Caco-2 (cell line): ENCODE results near the gene ARPP21. TPM values are rescaled to one million over a fixed set of nuclear protein-coding genes. Genes with fewer than 3 reads are reported as not detected.

ENCODE experiments used
- BruUV-seq: library from RNA; stranded (reverse); fragments of 400-500 nt; replicated peaks from 2 replicates; lab custom pipeline; 2021; lab: Mats Ljungman, UMichigan
- CTCF ChIA-PET: fragments of 300-600 bp; sonication (Branson Sonifier 250); formaldehyde crosslinking; loops from one replicate; lab custom pipeline; 2022; ENCODE audit warnings: antibody characterized with exemption; lab: Charles Lee
- POLR2A ChIA-PET: fragments of 300-600 bp; sonication (Branson Sonifier 250); formaldehyde crosslinking; loops from one replicate; lab custom pipeline; 2022; ENCODE audit warnings: antibody characterized with exemption; lab: Charles Lee
- DNase-seq, 2 experiments: peaks; one replicate each; pipeline versions ENCODE4 v3.0.0 to v3.0.0-alpha.2; 2020 to 2022
- H3K27me3 ChIP-seq: replicated peaks from 2 replicates; pipeline ENCODE4 v1.6.0; 2011; ENCODE audit warnings: low read length; ENCODE audit not compliant: control insufficient read depth, insufficient read depth
- H3K36me3 ChIP-seq: 2 replicates; pipeline ENCODE4 v1.5.1; 2011; ENCODE audit warnings: low read length; ENCODE audit not compliant: control insufficient read depth, insufficient read depth
- H3K4me1 ChIP-seq: fragments of 250-450 bp; sonication (Bioruptor Pico); 2 replicates; pipeline ENCODE4 v1.5.1; 2020; ENCODE audit warnings: mild to moderate bottlenecking
- H3K4me3 ChIP-seq: 2 replicates; pipeline ENCODE4 v1.5.1; 2011; ENCODE audit warnings: low read depth, mild to moderate bottlenecking, control low read depth, low read length
- H3K9me3 ChIP-seq: fragments of 250-450 bp; sonication (Bioruptor Pico); 2 replicates; pipeline ENCODE4 v1.5.1; 2020; ENCODE audit warnings: mild to moderate bottlenecking, moderate library complexity
- H3K27ac Mint-ChIP-seq: one replicate; pipeline ENCODE4 v1.8.0; 2022; ENCODE audit warnings: mixed read lengths; ENCODE audit not compliant: unreplicated experiment
- H3K27me3 Mint-ChIP-seq: one replicate; pipeline ENCODE4 v1.8.0; 2022; ENCODE audit warnings: mixed read lengths; ENCODE audit not compliant: insufficient read depth, unreplicated experiment
- H3K36me3 Mint-ChIP-seq: one replicate; pipeline ENCODE4 v1.8.0; 2022; ENCODE audit warnings: mild to moderate bottlenecking, mixed read lengths; ENCODE audit not compliant: insufficient read depth, unreplicated experiment
- H3K4me1 Mint-ChIP-seq: one replicate; pipeline ENCODE4 v1.8.0; 2022; ENCODE audit warnings: low read depth, mixed read lengths; ENCODE audit not compliant: unreplicated experiment
- H3K4me3 Mint-ChIP-seq: one replicate; pipeline ENCODE4 v1.8.0; 2022; ENCODE audit warnings: mild to moderate bottlenecking, moderate library complexity, mixed read lengths; ENCODE audit not compliant: unreplicated experiment
- H3K9me3 Mint-ChIP-seq: one replicate; pipeline ENCODE4 v1.8.0; 2022; ENCODE audit warnings: mixed read lengths; ENCODE audit not compliant: unreplicated experiment
- CTCF ChIP-seq, 2 experiments: fragments of 200-600 bp in 1 of 2; IDR thresholded peaks; 1 replicate in 1 of 2; 2 replicates in 1 of 2; pipeline versions ENCODE4 v1.5.1 to v1.8.0; 2011 to 2022; ENCODE audit warnings: antibody characterized with exemption in 1 of 2, control low read depth in 1 of 2, inconsistent platforms in 1 of 2, low read depth in 1 of 2, low read length in 1 of 2, mild to moderate bottlenecking in 1 of 2, moderate library complexity in 1 of 2; ENCODE audit not compliant: insufficient read depth in 1 of 2, severe bottlenecking in 1 of 2, unreplicated experiment in 1 of 2
- intact Hi-C: fragments of 100-400 bp; cut with micrococcal nuclease; formaldehyde crosslinking; loops from one replicate; pipeline ENCODE4 v1.10.0; 2022; ENCODE audit not compliant: unreplicated experiment
- total RNA-seq: library from RNA; stranded (reverse); gene quantifications from 2 replicates; pipeline ENCODE4 v1.2.3, GENCODE V29; 2022

The ARPP21 gene
- total RNA-seq, 1 experiment from 2014 or later: not detected

- Mint-ChIP-seq H3K4me3 (no peak overlapping the region), H3K4me1 (no peaks in the 10 kb centered on the region), H3K27me3 (peaks cover 10% of the 10 kb centered on the region), H3K9me3 (no peaks in the 10 kb centered on the region), H3K27ac (no peak overlapping the region), H3K36me3 (no peaks in the 10 kb centered on the region)
- ChIA-PET POLR2A (no interaction called here), CTCF (no interaction called here)
- no peak for TF ChIP-seq CTCF (IDR thresholded peaks at IDR 0.05; ENCODE audit: insufficient read depth in 1 of 2, low read depth in 1 of 2, low read length in 1 of 2, severe bottlenecking in 1 of 2, unreplicated experiment in 1 of 2)
- DNase-seq: no peak
- BruUV-seq: no TSS peak
- intact Hi-C loops: no loop called here
- H3K36me3 ChIP-seq: no peaks in the 10 kb centered on the region
- H3K4me3 ChIP-seq: no peak overlapping the region
- H3K9me3 ChIP-seq: no peaks in the 10 kb centered on the region
- H3K27me3 ChIP-seq: no peaks in the 10 kb centered on the region
- H3K4me1 ChIP-seq: no peaks in the 10 kb centered on the region
Observed at GRCh38 chr3:35663471-35663870, 24.1 kb downstream of the ARPP21 start.

GRCh38 chr3:35664460-35664919, 25.2 kb downstream of the ARPP21 start:
- H3K36me3 Mint-ChIP-seq: no peaks in the 10 kb centered on the region
- peaks cover 10% of the 10 kb centered on the region for H3K27me3 Mint-ChIP-seq
- H3K4me1 Mint-ChIP-seq: no peaks in the 10 kb centered on the region
- H3K4me3 ChIP-seq: no peak overlapping the region
- no peak for DNase-seq
- intact Hi-C loops: no loop called here
- TF ChIP-seq CTCF (IDR thresholded peaks at IDR 0.05; ENCODE audit: insufficient read depth in 1 of 2, low read depth in 1 of 2, low read length in 1 of 2, severe bottlenecking in 1 of 2, unreplicated experiment in 1 of 2): no peak
- BruUV-seq: no TSS peak
- H3K36me3 ChIP-seq: no peaks in the 10 kb centered on the region
- no peaks in the 10 kb centered on the region for H3K9me3 ChIP-seq
- H3K4me3 Mint-ChIP-seq: no peak overlapping the region
- H3K4me1 ChIP-seq: no peaks in the 10 kb centered on the region
- ChIA-PET POLR2A (no interaction called here), CTCF (no interaction called here)
- no peaks in the 10 kb centered on the region for H3K27me3 ChIP-seq
- H3K9me3 Mint-ChIP-seq: no peaks in the 10 kb centered on the region
- no peak overlapping the region for H3K27ac Mint-ChIP-seq

- no peak for DNase-seq
- Mint-ChIP-seq H3K9me3 (no peaks in the 10 kb centered on the region), H3K27ac (no peak overlapping the region), H3K4me3 (no peak overlapping the region), H3K27me3 (peaks cover 10% of the 10 kb centered on the region), H3K4me1 (no peaks in the 10 kb centered on the region), H3K36me3 (no peaks in the 10 kb centered on the region)
- TF ChIP-seq CTCF (IDR thresholded peaks at IDR 0.05; ENCODE audit: insufficient read depth in 1 of 2, low read depth in 1 of 2, low read length in 1 of 2, severe bottlenecking in 1 of 2, unreplicated experiment in 1 of 2): no peak
- H3K4me1 ChIP-seq: no peaks in the 10 kb centered on the region
- H3K36me3 ChIP-seq: no peaks in the 10 kb centered on the region
- no peaks in the 10 kb centered on the region for H3K27me3 ChIP-seq
- no TSS peak for BruUV-seq
- POLR2A ChIA-PET: no interaction called here
- CTCF ChIA-PET: no interaction called here
- H3K4me3 ChIP-seq: no peak overlapping the region
- H3K9me3 ChIP-seq: no peaks in the 10 kb centered on the region
- intact Hi-C loops: no loop called here
Observed at GRCh38 chr3:35665390-35666055, 26.2 kb downstream of the ARPP21 start.
